Measurements from ENCODE around the gene MBNL1.

- TF ChIP-seq CTCF (IDR thresholded peaks at IDR 0.05) (no peak), POLR2A (IDR thresholded peaks at IDR 0.05) (no peak)
Observed at GRCh38 chr3:152365766-152366593, 97.3 kb downstream of the MBNL1 start.
